AG20443 (cell line): ENCODE data around the gene SSBP3.
"Not testable (repeated sequence)": the region's sequence is repeated elsewhere in the genome, so short reads cannot be mapped to it uniquely, and the experiment has no call there.

ENCODE experiments used
- DNase-seq: peaks from one replicate; pipeline ENCODE4 v3.0.0; 2012; ENCODE audit warnings: low spot score, mixed read lengths

Gene SSBP3

GRCh38 chr1:54347955-54348699, 58.1 kb downstream of the SSBP3 start:
- no peak for DNase-seq

GRCh38 chr1:54347261-54347954, 58.8 kb downstream of the SSBP3 start:
- DNase-seq, result no peak

GRCh38 chr1:54345548-54345947, 60.6 kb downstream of the SSBP3 start:
- not testable (repeated sequence) for DNase-seq

GRCh38 chr1:54345116-54345515, 61.1 kb downstream of the SSBP3 start:
- no peak for DNase-seq

GRCh38 chr1:54342742-54343687, 63.2 kb downstream of the SSBP3 start:
- DNase-seq, result no peak

GRCh38 chr1:54342288-54342687, 63.9 kb downstream of the SSBP3 start:
- DNase-seq, result no peak

- DNase-seq, result no peak
Measured at GRCh38 chr1:54341763-54342162, 64.4 kb downstream of the SSBP3 start.

- no peak for DNase-seq
Measured at GRCh38 chr1:54340878-54341277, 65.3 kb downstream of the SSBP3 start.

GRCh38 chr1:54340434-54340833, 65.8 kb downstream of the SSBP3 start:
- no peak for DNase-seq

- no peak for DNase-seq
Measured at GRCh38 chr1:54339126-54339525, 67.1 kb downstream of the SSBP3 start.

GRCh38 chr1:54338464-54338863, 67.7 kb downstream of the SSBP3 start:
- no peak for DNase-seq

- DNase-seq, result no peak
Measured at GRCh38 chr1:54337928-54338327, 68.3 kb downstream of the SSBP3 start.

GRCh38 chr1:54337034-54337433, 69.2 kb downstream of the SSBP3 start:
- DNase-seq, result no peak

GRCh38 chr1:54336116-54336515, 70.1 kb downstream of the SSBP3 start:
- no peak for DNase-seq

GRCh38 chr1:54335755-54336108, 70.5 kb downstream of the SSBP3 start:
- peak; percentile 92 for DNase-seq

- DNase-seq, result peak; percentile 62
Measured at GRCh38 chr1:54335011-54335754, 71.0 kb downstream of the SSBP3 start.

GRCh38 chr1:54332781-54333585, 73.2 kb downstream of the SSBP3 start:
- DNase-seq, result no peak

- no peak for DNase-seq
Measured at GRCh38 chr1:54331843-54332463, 74.2 kb downstream of the SSBP3 start.

GRCh38 chr1:54331091-54331772, 75.0 kb downstream of the SSBP3 start:
- peak; percentile 62 for DNase-seq
